ENCODE measurements around the gene ZNF750. TPM values are rescaled to one million over a fixed set of nuclear protein-coding genes. Genes with fewer than 3 reads are reported as not detected.

ZNF750 gene
- total RNA-seq, 1 donor from 2014 or later = not detected

DNA sequence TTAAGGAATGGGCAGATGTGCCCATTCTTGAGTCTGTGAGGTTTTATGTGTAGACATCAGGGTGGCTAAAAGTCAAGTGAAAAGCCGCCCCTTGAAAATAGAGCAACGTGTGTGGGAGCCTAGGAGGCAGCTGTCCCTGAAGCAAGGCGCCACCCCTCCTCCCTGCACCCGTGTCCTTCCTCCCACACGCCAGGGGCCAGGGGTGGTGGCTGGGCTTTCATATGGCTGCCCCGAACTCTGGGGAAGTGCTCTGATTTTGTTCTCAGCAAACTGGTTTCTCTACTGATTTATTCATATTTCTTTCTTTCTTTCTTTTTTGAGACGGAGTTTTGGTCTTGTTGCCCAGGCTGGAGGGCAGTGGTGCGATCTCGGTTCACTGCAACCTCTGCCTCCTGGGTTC lies 4.7 kb downstream of the ZNF750 start:
- DNase-seq (ENCODE audit: low spot score) = no peak

DNA sequence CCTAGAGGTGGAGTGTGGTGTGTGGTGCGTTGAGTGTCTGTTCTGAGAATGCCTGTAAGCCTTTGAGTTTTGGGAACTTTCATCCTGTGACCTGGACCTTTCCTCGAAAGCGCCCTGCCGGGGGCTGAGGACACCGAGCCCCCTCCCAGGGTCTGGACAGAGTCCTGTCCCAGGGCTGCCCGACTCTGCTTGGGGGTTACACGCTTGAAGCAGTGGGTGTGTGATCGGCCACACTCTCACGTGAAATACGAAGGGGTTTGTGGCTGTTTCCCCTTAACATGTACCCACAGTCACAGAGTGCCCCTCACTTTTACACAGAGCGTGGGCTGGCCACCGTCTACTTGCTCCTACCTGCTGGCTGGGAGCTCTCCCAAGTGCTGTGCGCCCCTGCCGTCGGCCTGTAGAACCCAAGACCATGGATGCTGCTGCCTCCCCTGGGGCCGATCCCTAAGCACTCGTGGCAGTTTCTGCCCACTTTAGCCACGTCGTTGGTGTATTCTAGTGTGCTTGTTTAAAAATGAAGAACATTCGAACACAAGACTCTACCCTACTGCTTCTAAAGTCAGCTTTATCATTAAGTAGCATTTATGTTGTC lies 6.8 kb downstream of the ZNF750 start:
- no peak for DNase-seq (ENCODE audit: low spot score)

DNA sequence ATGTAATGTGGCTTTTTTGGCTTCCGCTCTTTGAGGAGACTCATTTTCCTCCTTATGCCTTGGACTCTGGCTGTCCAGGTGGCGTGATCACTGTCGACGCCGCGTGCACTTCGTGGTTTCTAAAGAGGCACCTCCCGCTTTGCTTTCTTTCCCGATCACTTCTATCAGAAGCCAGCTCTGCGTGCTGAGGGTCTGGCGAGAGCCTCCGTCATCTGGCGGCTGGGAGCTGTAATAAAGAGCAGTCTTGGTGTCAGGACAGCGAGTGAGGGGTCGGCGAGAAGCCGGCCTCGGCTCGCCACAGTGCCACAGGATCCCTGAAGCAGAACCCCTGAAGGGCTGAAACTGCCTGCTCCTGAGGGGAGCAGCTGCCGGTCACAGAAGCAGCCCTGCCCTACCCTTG lies 7.4 kb downstream of the ZNF750 start:
- no peak for DNase-seq (ENCODE audit: low spot score)

DNA sequence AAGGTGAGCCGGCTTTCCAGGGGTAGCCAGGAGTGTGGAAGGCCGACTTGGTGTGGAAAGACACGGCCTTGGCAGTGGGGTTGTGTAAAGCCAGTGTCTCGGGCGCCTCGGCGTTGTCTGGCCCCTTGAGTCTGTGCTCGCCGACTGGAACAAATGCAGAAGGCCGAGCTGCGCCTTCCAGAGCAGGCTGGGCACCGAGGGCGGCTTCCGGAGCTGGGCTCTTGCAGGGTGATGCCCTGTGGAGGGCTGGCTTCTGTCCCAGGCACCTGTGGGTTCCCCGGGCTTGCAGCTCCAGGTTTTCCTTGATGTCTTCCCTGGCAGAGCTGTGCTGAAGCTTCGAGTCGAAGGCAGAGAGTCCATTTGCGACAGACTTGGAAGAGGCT lies 8.0 kb downstream of the ZNF750 start:
- DNase-seq (ENCODE audit: low spot score) = no peak

DNA sequence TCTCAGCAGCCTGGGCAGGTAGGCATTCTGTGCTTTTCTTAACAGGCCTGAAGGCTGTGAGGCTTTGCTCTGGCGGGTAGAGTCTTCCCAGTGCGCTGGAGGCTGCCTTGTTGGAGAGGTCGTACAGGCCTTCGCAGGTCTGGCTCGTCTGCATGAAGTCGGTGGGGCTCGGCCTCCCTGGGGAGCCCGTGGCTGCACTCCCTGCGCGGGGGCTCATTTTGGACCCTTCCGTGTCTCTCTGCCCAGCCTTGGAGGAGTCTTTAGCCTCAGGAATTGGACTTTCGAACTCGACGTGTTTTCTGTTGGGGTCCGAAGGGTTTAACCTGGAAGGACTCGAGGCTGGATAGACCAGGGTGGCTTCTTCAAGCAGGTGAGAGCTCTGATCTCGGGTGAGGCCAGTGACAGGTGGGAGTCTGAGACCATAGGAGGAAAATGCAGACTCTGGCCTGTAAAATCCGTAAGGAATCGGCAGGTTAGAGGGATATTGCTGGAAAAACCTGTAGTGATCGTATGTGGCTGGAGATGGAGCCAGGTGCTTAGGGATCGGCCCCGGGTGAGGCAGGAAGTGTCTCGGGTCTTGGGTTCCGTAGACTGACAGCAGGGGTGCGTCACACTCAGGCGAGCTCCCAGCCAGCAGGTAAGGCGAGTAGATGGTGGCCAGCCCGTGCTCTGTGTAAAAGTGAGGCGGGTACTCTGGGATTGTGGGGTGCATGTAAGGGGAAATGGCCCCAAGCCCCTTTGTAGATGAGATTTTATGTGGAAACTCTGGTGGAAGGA lies 8.6 kb downstream of the ZNF750 start:
- DNase-seq (ENCODE audit: low spot score) = no peak

DNA sequence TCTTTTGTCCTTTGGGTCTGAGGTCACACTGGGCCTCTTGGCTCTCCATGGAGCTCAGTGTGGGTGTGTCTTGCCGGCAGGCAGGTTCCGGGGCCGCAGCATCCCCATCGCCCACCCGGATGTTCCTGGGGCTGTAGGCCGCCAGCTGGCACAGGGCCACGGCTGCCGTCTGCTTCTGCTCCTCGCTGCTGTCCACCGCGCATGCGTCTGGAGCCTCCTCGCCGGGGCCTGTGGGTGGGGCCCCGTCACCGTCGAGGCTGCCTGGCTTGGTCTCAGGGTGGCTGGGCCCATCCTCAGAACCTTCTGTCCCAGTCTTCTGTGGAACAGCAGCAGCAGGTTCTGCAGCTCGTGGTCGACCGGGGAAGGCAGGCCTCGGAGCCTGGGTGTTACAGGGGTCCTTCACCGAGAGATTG lies 9.6 kb downstream of the ZNF750 start:
- peak; percentile 42 for DNase-seq (ENCODE audit: low spot score)

DNA sequence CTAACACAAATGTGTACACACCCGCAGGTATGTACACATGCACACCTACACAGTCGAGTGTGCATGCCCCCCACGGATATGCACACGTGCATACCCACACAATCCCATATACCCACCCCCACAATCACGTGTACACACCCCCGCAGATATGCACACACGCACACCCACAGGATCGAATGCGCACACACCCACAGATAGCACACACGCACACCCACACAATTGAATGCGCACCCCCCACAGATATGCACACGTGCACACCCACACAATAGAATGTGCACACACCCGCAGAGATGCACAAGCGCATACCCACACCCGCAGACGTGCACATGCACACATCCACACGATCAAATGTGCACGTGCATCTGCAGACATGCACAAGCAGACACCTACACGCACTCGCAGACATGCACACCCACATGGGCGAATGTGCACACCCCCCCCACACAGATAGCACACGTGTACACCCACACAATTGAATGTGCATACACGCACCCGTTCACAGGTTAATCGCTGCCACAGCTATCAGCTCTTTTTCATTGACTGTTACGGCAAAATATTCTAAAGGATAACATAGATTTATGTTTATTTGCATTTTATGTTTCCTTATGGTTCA lies 10.8 kb downstream of the ZNF750 start:
- no peak for DNase-seq (ENCODE audit: low spot score)

DNA sequence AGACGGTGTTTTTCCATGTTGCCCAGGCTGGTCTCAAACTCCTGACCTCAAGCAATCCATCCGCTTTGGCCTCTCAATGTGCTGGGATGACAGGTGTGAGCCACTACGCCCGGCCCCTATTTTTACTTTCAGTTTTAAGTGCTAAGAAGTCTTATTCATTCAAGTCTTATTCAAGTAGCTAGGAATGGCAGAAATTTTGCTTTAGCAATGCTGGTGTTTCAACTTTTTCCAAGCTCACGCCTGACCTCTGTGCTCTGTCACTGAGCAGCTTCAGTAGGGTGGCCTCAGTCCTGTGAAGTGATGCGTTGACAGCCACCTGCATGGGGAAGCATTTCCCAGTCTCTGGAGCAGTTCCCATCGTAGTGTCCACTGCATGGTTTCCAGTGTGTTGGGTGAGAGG lies 12.9 kb downstream of the ZNF750 start:
- no peak for DNase-seq (ENCODE audit: low spot score)

DNA sequence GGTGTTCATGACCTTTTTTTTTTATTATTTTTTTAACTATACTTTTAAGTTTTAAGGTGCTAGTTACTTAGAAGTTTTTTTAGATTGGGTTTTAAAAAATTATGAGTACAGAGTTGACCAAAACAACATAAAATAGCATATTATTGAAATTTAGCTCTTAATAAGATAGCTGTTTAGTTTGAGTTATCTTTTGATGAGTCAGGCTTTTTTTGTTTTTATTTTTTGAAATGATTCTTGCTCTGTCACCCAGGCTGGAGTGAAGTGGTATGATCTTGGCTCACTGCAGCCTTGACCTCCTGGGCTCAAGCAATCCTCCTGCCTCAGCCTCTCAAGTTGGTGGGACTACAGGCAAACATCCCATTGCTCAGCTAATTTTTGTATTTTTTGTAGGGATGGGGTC lies 13.6 kb downstream of the ZNF750 start:
- no peak for DNase-seq (ENCODE audit: low spot score)

DNA sequence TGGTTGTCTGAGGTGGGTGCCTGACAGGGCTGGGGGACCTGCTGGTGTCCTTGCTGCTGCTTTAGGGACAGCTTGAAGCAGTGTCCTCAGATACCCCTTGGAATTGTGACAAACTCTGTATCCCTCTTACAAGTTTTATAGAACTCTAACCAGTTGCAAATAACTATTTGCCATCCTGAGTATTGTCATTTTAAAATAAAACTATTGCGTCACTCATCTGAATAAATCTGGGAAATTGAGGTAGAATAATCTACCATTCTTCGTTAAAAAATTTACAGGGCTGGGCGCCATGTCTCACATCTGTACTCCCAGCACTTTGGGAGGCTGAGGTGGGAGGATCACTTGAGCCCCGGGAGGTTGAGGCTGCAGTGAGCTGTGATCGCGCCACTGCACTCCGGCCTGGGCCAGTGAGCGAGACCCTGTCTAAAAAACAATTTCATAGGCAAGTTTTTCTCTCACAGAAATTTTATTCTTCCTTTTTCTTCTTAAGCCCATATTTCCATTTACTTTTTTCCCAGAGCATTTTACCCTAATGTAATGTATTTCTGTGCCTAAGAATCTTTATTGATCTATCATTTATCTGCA lies 14.2 kb downstream of the ZNF750 start:
- no peak for DNase-seq (ENCODE audit: low spot score)

DNA sequence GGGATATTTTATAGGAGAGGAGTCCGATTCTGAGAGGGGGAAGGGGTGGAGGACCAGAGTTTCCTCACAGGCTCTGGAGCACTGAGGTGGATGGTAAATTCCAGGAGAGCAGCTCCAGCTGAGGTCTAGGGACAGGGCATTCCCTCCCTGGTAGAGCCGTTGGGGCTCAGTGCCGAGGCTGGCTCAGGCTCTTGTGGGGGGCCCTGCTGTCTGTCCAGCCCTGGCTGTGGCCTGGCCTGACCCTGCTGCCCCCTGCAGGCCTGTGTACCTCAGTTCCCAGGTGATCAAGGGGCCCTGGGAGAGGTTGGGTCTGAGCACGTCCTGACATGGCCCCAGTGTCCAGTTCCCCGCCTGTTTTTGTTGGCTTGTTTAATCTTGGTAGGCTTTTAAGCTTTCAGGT lies 16.8 kb downstream of the ZNF750 start:
- DNase-seq (ENCODE audit: low spot score) = no peak

DNA sequence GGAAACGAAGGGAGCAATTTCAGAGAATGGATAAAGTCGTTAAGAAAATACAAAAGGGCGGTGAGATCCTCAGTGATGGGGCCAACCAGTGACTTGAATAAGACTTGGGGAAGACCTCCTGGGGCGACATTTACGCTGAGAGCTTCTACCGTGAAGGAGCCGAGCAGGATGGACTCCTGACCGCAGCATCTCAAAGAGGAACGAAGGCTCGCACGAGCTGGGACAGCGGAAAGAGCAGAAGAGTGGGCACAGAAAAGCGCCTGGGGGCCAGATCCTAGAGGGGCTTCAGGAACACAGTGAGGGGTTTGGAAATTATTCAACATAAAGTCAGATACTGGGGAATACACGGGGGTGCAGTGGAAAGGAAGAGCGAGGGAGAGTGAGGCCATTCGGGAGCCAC lies 17.5 kb downstream of the ZNF750 start:
- no peak for DNase-seq (ENCODE audit: low spot score)

DNA sequence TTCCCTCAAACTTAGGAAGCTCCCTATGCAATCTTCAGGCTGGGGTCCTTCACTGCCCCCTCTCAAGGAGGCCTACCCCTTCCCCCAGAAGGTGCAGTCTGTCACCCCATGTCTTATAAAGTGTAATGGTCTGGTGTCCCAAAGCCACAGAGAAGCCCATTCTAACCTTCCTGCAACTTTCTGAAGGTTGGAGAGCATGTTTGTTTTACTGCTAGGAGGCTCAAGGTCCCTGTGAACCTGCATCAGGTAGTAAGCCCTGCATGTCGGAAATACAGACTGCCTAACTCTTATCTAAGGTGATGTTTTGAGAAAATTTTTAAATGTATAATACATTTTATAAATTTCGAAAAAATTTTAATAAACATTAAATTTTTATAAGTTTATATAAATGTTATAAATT lies 18.3 kb downstream of the ZNF750 start:
- DNase-seq (ENCODE audit: low spot score) = no peak

DNA sequence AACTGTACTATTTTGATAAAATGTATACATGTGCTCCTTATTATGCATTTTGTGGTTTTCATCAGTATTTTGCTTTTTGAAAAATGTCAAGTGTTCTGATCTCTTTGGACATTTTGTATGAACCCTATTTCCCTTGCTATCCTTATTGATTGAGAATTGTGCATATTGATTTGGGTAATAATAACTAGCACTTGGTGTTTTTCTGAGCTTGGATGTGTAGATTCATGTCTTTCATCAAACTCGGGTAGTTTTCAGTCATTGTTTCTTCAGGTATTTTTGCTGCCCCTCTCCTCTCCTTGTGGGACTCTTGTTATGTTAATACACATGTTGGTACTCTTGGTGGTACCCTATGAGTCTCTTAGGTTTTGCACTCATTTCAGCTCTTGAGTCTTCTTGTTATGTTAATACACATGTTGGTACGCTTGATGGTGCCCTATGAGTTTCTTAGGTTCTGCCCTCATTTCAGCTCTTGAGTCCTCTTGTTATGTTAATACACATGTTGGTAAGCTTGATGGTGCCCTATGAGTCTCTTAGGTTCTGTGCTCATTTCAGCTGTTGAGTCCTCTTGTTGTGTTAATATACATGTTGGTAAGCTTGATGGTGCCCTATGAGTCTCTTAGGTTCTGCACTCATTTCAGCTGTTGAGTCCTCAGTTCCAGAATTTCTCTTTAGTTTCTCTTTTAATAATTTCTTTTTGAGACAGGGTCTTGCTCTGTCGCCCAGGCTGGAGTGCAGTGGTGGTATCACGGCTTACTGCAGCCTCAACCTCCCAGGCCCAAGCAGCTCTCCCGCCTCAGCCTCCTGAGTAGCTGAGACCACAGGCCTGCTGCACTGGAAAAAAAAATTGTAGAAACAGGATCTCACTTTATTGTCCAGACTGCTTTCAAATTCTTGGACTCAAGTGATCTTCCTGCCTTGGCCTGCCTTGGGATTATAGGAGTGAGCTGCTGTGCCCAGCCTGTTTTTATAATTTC lies 19.3 kb downstream of the ZNF750 start:
- DNase-seq (ENCODE audit: low spot score) = no peak

DNA sequence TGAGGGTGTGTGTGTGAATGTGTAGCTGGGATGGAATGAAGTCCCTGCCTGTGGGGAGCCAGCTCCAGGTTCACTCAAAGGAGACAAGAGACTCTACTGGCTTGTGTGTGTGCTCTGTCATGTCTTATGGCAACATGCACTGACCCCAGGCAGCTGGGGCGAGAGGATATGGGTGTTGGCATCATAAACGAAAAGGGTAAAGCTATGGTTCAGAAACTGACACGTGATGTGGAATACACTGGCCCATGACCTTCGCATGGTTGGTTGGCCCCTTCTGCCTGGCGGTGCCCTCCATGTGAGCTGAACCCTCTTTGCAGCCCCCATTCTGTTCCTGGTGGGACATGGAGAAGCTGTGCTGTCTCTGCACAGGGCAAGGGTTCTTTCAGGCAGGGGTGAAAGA lies 21.9 kb downstream of the ZNF750 start:
- DNase-seq (ENCODE audit: low spot score) = no peak

DNA sequence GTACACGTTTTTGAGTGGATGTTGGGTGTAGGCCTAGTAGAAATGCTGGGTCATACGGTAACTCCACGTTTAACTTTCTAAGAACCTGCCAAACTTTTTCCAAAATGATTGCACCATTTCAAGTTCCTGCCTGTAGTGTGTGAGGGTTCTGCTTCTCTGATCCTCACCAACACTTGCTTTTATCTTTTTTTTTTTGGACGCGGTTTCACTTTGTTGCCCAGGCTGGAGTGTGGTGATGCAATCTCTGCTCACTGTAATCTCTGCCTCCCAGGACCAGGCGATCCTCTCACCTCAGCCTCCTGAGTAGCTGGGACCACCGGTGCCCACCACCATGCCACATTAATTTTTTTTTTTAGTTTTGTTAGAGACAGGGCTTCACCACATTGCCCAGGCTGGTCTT lies 23.5 kb downstream of the ZNF750 start:
- no peak for DNase-seq (ENCODE audit: low spot score)

DNA sequence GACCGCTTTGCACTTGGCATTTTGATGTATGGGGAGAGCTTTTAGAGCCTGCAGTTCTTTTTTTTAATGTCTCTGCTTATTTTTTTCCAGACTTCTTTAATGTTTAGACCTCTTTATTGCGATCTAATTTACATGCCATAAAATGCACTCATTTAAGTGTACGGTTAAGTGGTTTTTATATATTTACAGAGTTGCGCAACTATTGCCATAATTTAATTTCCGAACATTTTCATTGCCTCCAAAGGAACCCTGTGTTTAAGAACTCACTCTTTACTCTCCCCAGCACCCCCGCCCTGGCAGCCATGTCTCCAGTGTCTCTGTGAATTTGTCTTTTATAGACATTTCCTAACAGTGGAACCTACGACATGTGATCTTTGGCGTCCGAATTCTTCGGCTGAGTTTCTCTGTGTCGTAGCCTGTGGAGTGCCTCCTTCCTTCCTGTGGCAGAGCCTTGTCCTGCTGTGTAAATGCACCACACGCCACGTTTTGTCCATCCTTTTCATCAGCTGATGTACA lies 24.0 kb downstream of the ZNF750 start:
- DNase-seq (ENCODE audit: low spot score) = no peak

DNA sequence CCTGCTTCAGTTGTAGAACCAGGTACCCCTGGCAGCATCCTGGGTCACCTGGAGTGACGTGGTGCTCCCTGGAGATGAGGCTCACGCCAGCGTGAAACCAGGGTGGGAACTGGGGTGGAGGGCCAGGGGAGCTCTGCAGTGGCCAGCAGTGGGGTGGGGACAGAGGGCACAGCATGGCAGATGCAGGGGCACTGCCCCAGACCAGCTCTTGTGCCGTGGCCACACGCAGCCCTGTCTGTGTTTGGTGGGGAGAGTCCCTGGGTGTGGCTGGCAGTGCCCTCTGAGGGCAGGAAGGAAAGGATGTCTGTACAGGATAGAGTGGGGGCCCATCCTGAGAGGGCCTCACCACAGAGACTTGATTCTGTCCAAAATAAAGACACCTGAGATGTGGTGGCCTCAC lies 24.5 kb downstream of the ZNF750 start:
- no peak for DNase-seq (ENCODE audit: low spot score)

DNA sequence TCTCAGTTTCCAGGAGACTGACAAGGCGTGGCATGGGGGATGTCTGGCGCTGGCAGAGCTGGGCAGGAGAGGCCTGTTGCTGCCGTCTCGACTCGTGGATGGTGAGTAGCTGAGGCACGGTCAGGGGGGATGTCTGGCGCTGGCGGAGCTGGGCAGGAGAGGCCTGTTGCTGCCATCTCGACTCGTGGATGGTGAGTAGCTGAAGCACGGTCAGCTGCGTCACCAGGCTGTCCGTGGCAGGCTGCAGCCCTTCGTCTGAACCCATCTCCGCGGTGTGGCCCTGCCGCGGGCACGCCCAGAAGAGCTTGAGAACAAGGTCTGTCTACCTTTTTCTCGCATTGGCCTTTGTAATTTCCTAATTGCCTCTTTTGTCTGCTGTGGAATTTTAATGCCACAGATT lies 25.0 kb downstream of the ZNF750 start:
- DNase-seq (ENCODE audit: low spot score) = no peak

DNA sequence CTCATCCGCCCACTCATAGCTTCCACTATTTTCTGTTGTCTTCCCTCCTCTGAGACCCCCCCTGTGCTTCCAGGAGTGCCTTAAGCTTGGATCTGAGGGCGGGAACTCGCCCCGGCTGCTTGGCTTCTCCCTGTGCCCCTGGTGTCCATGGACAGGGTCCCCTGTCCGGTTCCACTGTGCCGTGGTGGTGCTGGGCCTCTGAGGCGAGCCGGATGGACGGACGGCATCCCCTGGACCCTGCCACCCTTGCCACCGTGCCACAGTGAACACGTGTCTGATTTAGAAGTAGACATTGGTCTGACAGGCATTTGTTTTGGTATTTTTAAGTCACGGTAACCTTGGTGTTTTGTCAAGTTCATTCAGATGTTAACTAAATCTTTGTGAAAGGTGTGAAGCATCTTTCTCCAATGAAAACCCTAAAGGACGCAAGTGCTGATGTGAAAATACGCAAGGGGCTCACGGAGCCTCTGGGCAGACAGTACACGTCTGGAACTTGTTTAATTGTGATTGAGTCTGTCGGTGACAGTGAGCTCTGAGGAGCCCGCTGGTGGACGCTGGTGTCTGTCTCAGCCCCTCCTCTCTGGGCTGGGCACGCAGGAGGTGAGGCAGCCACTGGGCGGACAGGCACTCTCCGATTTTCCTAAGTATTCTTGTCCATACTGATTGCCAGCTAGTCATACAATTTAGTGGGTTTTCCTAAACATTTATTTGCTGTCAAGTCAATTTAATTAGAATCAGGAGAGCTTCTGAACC lies 26.3 kb downstream of the ZNF750 start:
- no peak for DNase-seq (ENCODE audit: low spot score)

DNA sequence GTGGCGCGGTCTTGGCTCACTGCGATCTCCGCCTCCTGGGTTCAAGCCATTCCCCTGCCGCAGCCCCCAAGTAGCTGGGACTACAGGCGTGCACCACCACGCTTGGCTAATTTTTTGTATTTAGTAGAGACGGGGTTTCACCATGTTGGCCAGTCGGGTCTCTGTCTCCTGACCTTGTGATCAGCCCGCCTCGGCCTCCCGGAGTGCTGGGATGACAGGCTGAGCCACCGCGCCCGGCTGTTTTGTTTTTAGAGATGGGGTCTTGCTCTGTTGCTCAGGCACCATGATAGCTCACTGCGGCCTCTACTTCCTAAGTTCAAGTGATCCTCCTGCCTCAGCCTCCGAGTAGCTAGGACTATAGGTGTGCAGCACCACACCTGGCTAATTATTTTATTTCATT lies 27.2 kb downstream of the ZNF750 start:
- no peak for DNase-seq (ENCODE audit: low spot score)

Measured in mucosa of gallbladder (tissue), 1 donor.